Epithelial cell of proximal tubule (primary cell): ENCODE data around the gene OCA2. TPM values are rescaled to one million over a fixed set of nuclear protein-coding genes. Genes with fewer than 3 reads are reported as not detected.

Source experiments
- DNase-seq: peaks from one replicate; pipeline ENCODE4 v3.0.0-alpha.2; 2011; ENCODE audit warnings: low read depth
- H3K4me3 ChIP-seq: 2 replicates; pipeline ENCODE4 v1.5.1; 2011; ENCODE audit warnings: low read depth, mild to moderate bottlenecking, low read length
- total RNA-seq: library from RNA; depleted of rRNA; stranded (reverse); fragments of >200 nt; gene quantifications from 2 replicates; pipeline ENCODE4 v1.2.3, GENCODE V29; 2015
- TF ChIP-seq, protein P1 (sequence below): conservative IDR thresholded peaks from 2 replicates; pipeline ENCODE4 v1.5.1; 2012; ENCODE audit warnings: low read depth, mild to moderate bottlenecking, low read length

Gene OCA2
- total RNA-seq, 1 donor from 2014 or later, result not detected

DNA sequence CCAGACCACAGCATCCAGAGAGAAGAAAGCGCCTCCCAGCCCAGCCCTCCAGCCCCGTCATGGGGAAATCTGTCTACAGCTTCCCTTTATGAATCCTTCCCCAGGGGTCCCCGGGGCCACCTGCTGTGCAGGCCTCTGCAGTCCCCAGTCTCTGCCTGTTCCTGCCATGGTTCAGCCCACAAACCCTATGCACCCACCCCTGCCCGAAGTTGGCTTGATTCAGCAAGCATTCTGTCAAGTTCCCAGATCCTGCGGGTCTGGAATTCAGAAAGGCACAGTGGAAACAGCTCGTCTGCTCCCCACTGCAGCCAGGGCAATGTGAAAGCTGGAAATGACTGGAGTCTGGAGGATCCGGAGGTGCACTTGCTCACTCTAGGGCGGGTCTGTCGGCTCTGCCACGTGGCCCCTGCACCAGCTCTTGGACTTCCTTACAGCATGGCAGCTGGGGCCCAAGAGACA, 2.9 kb upstream of the OCA2 start:
- H3K4me3 ChIP-seq, result no peak overlapping the region
- no peak for DNase-seq
- TF ChIP-seq, protein P1, sequence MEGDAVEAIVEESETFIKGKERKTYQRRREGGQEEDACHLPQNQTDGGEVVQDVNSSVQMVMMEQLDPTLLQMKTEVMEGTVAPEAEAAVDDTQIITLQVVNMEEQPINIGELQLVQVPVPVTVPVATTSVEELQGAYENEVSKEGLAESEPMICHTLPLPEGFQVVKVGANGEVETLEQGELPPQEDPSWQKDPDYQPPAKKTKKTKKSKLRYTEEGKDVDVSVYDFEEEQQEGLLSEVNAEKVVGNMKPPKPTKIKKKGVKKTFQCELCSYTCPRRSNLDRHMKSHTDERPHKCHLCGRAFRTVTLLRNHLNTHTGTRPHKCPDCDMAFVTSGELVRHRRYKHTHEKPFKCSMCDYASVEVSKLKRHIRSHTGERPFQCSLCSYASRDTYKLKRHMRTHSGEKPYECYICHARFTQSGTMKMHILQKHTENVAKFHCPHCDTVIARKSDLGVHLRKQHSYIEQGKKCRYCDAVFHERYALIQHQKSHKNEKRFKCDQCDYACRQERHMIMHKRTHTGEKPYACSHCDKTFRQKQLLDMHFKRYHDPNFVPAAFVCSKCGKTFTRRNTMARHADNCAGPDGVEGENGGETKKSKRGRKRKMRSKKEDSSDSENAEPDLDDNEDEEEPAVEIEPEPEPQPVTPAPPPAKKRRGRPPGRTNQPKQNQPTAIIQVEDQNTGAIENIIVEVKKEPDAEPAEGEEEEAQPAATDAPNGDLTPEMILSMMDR, result no peak

DNA sequence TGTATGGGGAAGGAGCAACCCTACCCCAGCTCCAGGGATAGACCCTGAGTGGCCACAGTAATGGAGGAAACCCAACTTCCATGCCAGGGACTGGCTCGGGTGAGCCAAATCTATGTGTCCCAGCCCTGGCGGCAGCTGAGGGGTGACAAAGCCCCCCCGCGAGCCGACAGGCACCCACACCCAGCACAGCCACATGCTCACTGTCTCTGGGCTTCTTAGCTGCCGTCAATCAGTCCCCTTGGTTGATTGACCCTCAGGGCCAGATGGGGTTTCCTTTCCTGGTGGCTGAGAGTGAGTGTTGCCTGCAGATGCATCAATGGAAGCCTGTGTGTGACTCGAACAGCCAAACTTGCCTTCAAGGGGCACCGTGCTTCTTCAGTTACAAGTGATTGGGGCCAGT, 2.1 kb upstream of the OCA2 start:
- no peak for DNase-seq

DNA sequence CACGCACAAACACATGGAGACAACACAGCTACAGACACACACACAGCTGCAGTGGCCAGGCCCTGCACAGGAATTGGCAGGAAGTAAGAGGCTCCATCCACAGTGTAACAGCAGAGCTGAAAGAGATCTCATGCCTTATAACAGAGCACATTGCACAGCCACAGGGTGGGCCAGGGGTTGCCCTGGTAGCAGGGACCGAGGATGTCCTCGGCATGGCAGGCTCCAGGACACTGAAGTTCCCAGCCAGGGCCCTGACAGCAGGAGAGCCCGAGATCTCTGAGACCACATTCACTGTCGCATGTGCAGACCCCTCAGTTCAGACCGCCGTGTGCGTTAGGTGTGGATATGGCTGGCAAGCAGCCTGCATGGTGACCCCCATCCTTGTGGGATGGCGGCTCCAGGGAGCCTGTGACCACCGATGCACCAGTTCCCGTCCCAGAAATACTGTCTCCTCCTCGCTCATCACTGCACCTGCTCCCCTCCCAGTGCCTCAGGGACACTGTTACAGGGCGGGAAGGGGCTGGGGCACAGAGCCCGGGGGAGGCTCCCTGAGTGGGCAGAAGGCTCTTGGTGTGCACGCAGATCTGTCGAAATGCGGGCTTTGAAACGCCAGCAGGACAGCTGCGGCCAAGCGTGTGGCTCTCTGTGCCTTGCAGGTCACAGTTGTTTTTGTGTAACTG, 1.5 kb upstream of the OCA2 start:
- H3K4me3 ChIP-seq, result no peak overlapping the region
- TF ChIP-seq, protein P1, result no peak
- no peak for DNase-seq

More for the DNA sequence above, 2.1 kb upstream of the OCA2 start:
- no peak overlapping the region for H3K4me3 ChIP-seq
- TF ChIP-seq, protein P1, result no peak

DNA sequence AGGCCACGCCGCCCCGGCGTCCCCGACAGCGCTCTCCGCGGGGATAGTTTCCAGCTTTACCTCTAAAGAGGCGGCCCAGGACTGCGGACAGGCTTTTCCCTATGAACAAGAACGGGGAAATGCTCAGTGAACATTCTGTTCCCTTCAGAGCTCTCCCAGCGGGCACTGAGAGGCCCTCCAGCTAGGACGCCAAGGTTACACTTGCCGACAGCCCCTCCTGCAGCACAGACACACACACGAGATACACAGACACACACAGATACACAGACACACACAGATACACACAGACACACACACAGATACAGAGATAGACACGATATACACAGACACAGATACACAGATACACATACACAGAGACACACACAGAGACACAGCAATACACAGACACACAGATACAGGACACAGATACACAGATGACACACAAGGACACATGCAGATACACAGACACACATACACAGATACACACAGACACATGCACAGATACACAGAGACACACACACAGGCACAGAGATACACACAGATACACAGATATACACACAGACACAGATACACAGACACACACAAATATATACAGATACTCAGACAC, 533 bp upstream of the OCA2 start:
- TF ChIP-seq, protein P1, result no peak
- H3K4me3 ChIP-seq, result peak overlapping the region; percentile 11
- DNase-seq, result no peak

DNA sequence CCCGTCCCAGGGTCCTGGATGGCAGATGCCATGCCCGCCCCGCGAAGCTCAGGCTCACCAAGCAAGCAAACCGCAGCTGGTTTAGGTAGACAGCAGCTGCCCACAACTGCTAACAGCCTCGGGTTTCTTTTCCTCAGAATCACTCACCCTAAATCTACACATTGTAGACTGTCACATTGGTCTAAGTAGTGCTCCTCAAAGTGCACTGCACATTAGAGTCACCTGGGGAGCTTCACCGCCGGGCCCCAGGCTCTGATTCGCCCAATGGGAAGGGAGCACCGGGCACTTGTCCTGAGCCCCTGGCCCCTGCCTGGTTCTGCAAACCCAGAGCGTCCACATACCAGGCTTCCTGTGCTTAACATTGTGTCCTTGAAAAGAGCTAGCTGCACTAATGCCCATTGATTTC, 752 bp downstream of the OCA2 start:
- TF ChIP-seq, protein P1, result no peak
- DNase-seq, result no peak
- no peak overlapping the region for H3K4me3 ChIP-seq

DNA sequence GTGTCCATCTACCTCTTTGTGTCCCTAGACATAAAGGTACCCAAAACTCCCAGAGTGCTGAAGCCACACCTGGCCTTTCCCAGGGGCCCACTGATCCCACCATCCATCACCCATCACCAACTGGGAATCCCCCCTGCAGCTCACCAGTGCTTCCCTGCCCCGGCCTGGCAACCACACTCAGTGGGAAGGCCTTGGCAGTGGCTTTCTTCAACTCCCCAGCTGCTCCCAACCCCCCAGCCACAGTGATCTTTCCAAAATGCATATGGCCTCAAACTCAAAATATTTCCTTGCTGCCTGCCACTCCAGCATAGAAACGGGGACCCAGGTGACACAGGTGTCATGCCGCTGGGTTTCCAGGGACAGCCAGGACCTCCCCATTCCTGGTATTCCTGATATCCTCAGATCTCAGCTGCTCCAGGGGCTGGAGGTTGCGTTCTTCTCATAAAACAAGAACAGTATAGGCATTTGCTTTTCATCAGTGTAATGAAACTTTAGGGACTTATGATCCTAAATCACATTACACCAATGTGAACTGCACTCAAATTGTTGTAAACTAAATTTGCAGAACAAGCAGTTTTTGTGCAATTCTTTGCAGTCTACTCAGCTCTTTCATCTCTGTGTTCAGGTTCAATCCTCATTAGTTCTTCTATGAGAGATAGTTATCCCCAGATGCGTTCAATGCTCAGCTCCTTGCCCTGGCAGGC, 1.3 kb downstream of the OCA2 start:
- DNase-seq, result no peak
- H3K4me3 ChIP-seq, result no peak overlapping the region
- TF ChIP-seq, protein P1, result no peak
